H1 (cell line): ENCODE data around the gene TTLL1. TPM values are rescaled to one million over a fixed set of nuclear protein-coding genes. Genes with fewer than 3 reads are reported as not detected.

Experiments
- CTCF ChIA-PET: fragments of 300-600 bp; sonication (Branson Sonifier 250); formaldehyde crosslinking; loops from one replicate; lab custom pipeline; 2021; ENCODE audit not compliant: partially characterized antibody; lab: Charles Lee
- POLR2A ChIA-PET: fragments of 300-600 bp; sonication (Branson Sonifier 250); formaldehyde crosslinking; loops from one replicate; lab custom pipeline; 2021; ENCODE audit warnings: inconsistent platforms; ENCODE audit not compliant: partially characterized antibody; lab: Charles Lee
- DNase-seq, 2 experiments: peaks; one replicate each; pipeline versions ENCODE4 v3.0.0 to v3.0.0-alpha.2; 2010 to 2022; ENCODE audit warnings: low spot score in 2 of 2, low read depth in 1 of 2, mixed read lengths in 1 of 2
- FAIRE-seq: peaks from 2 replicates; lab custom pipeline; 2011; peaks lifted over from hg19 to GRCh38; lab: Jason Lieb, UNC
- H2AFZ ChIP-seq: 2 replicates; pipeline ENCODE4 v1.8.1; 2012; ENCODE audit warnings: low read length, inconsistent platforms
- H2AK5ac ChIP-seq: 2 replicates; pipeline ENCODE4 v1.6.1; 2013; ENCODE audit warnings: low read depth, low read length
- H2BK120ac ChIP-seq: replicated peaks from 2 replicates; pipeline ENCODE3; 2013; ENCODE audit warnings: low read depth, low read length, inconsistent platforms
- H2BK12ac ChIP-seq: 2 replicates; pipeline ENCODE4 v1.6.1; 2013; ENCODE audit warnings: low read depth, low read length
- H2BK15ac ChIP-seq: 2 replicates; pipeline ENCODE4 v1.6.1; 2013; ENCODE audit warnings: low read length
- H2BK20ac ChIP-seq: 2 replicates; pipeline ENCODE4 v1.6.1; 2013; ENCODE audit warnings: low read length
- H2BK5ac ChIP-seq: 2 replicates; pipeline ENCODE4 v1.6.1; 2013; ENCODE audit warnings: low read depth, low read length
- H3K14ac ChIP-seq: 2 replicates; pipeline ENCODE4 v1.6.1; 2013; ENCODE audit warnings: inconsistent platforms; ENCODE audit not compliant: insufficient read length
- H3K18ac ChIP-seq: 2 replicates; pipeline ENCODE4 v1.6.1; 2013; ENCODE audit warnings: low read length; ENCODE audit errors: extremely low read depth
- H3K23ac ChIP-seq: 2 replicates; pipeline ENCODE4 v1.6.1; 2013; ENCODE audit warnings: inconsistent platforms; ENCODE audit not compliant: insufficient read length
- H3K23me2 ChIP-seq: 2 replicates; pipeline ENCODE4 v1.6.1; 2013; ENCODE audit warnings: low read depth, low read length
- H3K27ac ChIP-seq: 2 replicates; pipeline ENCODE4 v1.6.1; 2011; ENCODE audit warnings: low read depth, low read length, inconsistent platforms
- H3K27me3 ChIP-seq, 4 experiments: replicated peaks in 1 of 4; 1 replicate in 1 of 4; 2 replicates in 3 of 4; pipeline versions ENCODE4 v1.6.1 to v1.8.1; 2011 to 2013; ENCODE audit warnings: low read length in 3 of 4, mild to moderate bottlenecking in 3 of 4, inconsistent platforms in 2 of 4, mixed read lengths in 2 of 4, moderate library complexity in 1 of 4; ENCODE audit not compliant: control insufficient read depth in 3 of 4, insufficient read depth in 3 of 4; ENCODE audit errors: extremely low read depth in 1 of 4
- H3K36me3 ChIP-seq, 4 experiments: 2 replicates each; pipeline versions ENCODE4 v1.6.1 to v1.8.1; 2011 to 2013; ENCODE audit warnings: mild to moderate bottlenecking in 4 of 4, low read length in 3 of 4, moderate library complexity in 2 of 4, control low read depth in 1 of 4, inconsistent platforms in 1 of 4; ENCODE audit not compliant: insufficient read depth in 4 of 4, control insufficient read depth in 2 of 4
- H3K4ac ChIP-seq: replicated peaks from 2 replicates; pipeline ENCODE3; 2013; ENCODE audit warnings: low read length, low read depth, mixed read lengths, inconsistent platforms; ENCODE audit not compliant: insufficient read length
- H3K4me1 ChIP-seq, 4 experiments: replicated peaks in 1 of 4; 1 replicate in 1 of 4; 2 replicates in 3 of 4; pipeline versions ENCODE4 v1.6.1 to v1.8.1; 2011 to 2013; ENCODE audit warnings: low read length in 3 of 4, inconsistent platforms in 2 of 4, mixed read lengths in 1 of 4; ENCODE audit not compliant: insufficient read depth in 4 of 4, control insufficient read depth in 3 of 4
- H3K4me2 ChIP-seq, 2 experiments: 2 replicates each; pipeline versions ENCODE4 v1.6.1 to v1.8.1; 2011 to 2013; ENCODE audit warnings: low read depth in 2 of 2, low read length in 2 of 2, control low read depth in 1 of 2, inconsistent platforms in 1 of 2, mild to moderate bottlenecking in 1 of 2; ENCODE audit not compliant: insufficient read depth in 1 of 2
- H3K4me3 ChIP-seq, 4 experiments: fragments of 200-600, 300-600 bp in 1 of 4; sonication (generic), shearing (Covaris generic), sonication (Bioruptor Twin) in 1 of 4; 2 replicates each; pipeline versions ENCODE4 v1.5.1 to v1.8.1; 2011 to 2016; ENCODE audit warnings: low read length in 4 of 4, low read depth in 3 of 4, control low read depth in 2 of 4, inconsistent platforms in 2 of 4, mild to moderate bottlenecking in 2 of 4, mixed read lengths in 1 of 4, moderate library complexity in 1 of 4; ENCODE audit not compliant: insufficient read depth in 2 of 4; ENCODE audit errors: extremely low read depth in 1 of 4
- H3K56ac ChIP-seq: replicated peaks from 2 replicates; pipeline ENCODE3; 2013; ENCODE audit warnings: low read depth, mild to moderate bottlenecking, mixed read lengths, low read length, inconsistent platforms; ENCODE audit not compliant: insufficient read length
- H3K79me1 ChIP-seq: 2 replicates; pipeline ENCODE4 v1.6.1; 2013; ENCODE audit warnings: low read depth, low read length, control low read depth
- H3K79me2 ChIP-seq, 2 experiments: 2 replicates each; pipeline versions ENCODE4 v1.6.1 to v1.8.1; 2012 to 2013; ENCODE audit warnings: low read length in 2 of 2, mild to moderate bottlenecking in 2 of 2, inconsistent platforms in 1 of 2; ENCODE audit not compliant: insufficient read depth in 2 of 2, control insufficient read depth in 1 of 2
- H3K9ac ChIP-seq, 4 experiments: replicated peaks in 1 of 4; 1 replicate in 1 of 4; 2 replicates in 3 of 4; pipeline versions ENCODE4 v1.6.1 to v1.8.1; 2011 to 2013; ENCODE audit warnings: low read depth in 3 of 4, low read length in 3 of 4, control low read depth in 2 of 4, mild to moderate bottlenecking in 2 of 4, moderate library complexity in 2 of 4, inconsistent platforms in 1 of 4; ENCODE audit errors: extremely low read depth in 1 of 4
- H3K9me3 ChIP-seq, 2 experiments: 2 replicates each; pipeline versions ENCODE4 v1.6.1 to v1.8.1; 2012 to 2013; ENCODE audit warnings: mild to moderate bottlenecking in 2 of 2, moderate library complexity in 2 of 2, control low read depth in 1 of 2, inconsistent platforms in 1 of 2, low read depth in 1 of 2, low read length in 1 of 2, mixed read lengths in 1 of 2; ENCODE audit not compliant: insufficient read depth in 2 of 2
- H4K20me1 ChIP-seq, 2 experiments: replicated peaks in 1 of 2; 2 replicates each; pipeline versions ENCODE3 to v1.8.1; 2011 to 2013; ENCODE audit warnings: inconsistent platforms in 2 of 2, low read length in 2 of 2, mild to moderate bottlenecking in 1 of 2; ENCODE audit not compliant: insufficient read depth in 2 of 2, control insufficient read depth in 1 of 2
- H4K5ac ChIP-seq: 2 replicates; pipeline ENCODE4 v1.6.1; 2013; ENCODE audit warnings: low read length, low read depth, mixed read lengths, inconsistent platforms; ENCODE audit not compliant: insufficient read length
- H4K8ac ChIP-seq: 2 replicates; pipeline ENCODE4 v1.8.0; 2013; ENCODE audit warnings: mild to moderate bottlenecking, moderate library complexity, low read length, inconsistent platforms; ENCODE audit not compliant: insufficient read depth; ENCODE audit errors: extremely low read depth
- H4K91ac ChIP-seq: replicated peaks from 2 replicates; pipeline ENCODE3; 2013; ENCODE audit warnings: low read length, mixed read lengths, inconsistent platforms; ENCODE audit not compliant: insufficient read length
- BCL11A ChIP-seq, 2 experiments: IDR thresholded peaks; one replicate each; pipeline ENCODE4 v1.6.1; 2011; ENCODE audit warnings: low read depth in 2 of 2, low read length in 2 of 2, mild to moderate bottlenecking in 2 of 2
- BRCA1 ChIP-seq: IDR thresholded peaks from 2 replicates; pipeline ENCODE4 v1.6.1; 2012; ENCODE audit warnings: low read depth, low read length, improper control_type of control experiment
- JUND ChIP-seq: IDR thresholded peaks from 2 replicates; pipeline ENCODE4 v1.6.1; 2011; ENCODE audit warnings: mild to moderate bottlenecking, improper control_type of control experiment, low read length
- RXRA ChIP-seq: IDR thresholded peaks from 2 replicates; pipeline ENCODE4 v1.6.1; 2011; ENCODE audit warnings: low read depth, mild to moderate bottlenecking, low read length, moderate library complexity; ENCODE audit not compliant: insufficient read depth
- SP4 ChIP-seq: IDR thresholded peaks from 2 replicates; pipeline ENCODE4 v1.6.1; 2012; ENCODE audit warnings: low read length, inconsistent platforms
- TEAD4 ChIP-seq: IDR thresholded peaks from 2 replicates; pipeline ENCODE4 v1.6.1; 2012; ENCODE audit warnings: low read depth, low read length, inconsistent platforms, mixed read lengths
- WGBS, 2 experiments: shearing (Covaris generic) in 1 of 2; methylation state at CpG; one replicate each; pipeline versions ENCODE4 v1.1.6 to v1.1.7; 2013 to 2015; ENCODE audit warnings: low lambda C conversion rate in 2 of 2, mixed read lengths in 2 of 2, inconsistent platforms in 1 of 2, low coverage in 1 of 2, missing lambda C conversion rate in 1 of 2; ENCODE audit not compliant: insufficient replicate concordance in 2 of 2, insufficient coverage in 1 of 2, insufficient read length in 1 of 2; ENCODE audit errors: extremely low coverage in 1 of 2, missing lambda C conversion rate in 1 of 2; 5-methylcytosine and 5-hydroxymethylcytosine counted together
- polyA plus RNA-seq, 7 experiments: library from polyadenylated mRNA; depleted of rRNA in 3 of 7; stranded (reverse) in 5 of 7; unstranded in 2 of 7; fragments of >200 nt in 5 of 7; fragments of 200-250 nt in 2 of 7; gene quantifications; 1 replicate in 5 of 7; 2 replicates in 1 of 7; 4 replicates in 1 of 7; pipeline versions ENCODE4 v1.2.1 to v1.2.3, GENCODE V29; 2011 to 2013; ENCODE audit warnings: missing spikeins in 2 of 7, mixed read lengths in 2 of 7
- total RNA-seq: library from RNA; stranded (reverse); fragmentation: NEBNext Ultra II Directional; extraction: Animal tissue kit (Norgen Biotek cat#: 25700); gene quantifications from 2 replicates; pipeline ENCODE4 v1.2.1, GENCODE V29; 2021

The TTLL1 gene
- total and polyA plus RNA-seq, 2 of the 8 experiments (the other 6 are each of a cell fraction or from before 2014, with no cell fraction given): 5.0 to 13.8 TPM

GRCh38 chr22:43057641-43058040, 31.6 kb downstream of the TTLL1 start:
- Histone ChIP-seq H2BK120ac (no peak overlapping the region), H4K8ac (no peak overlapping the region), H3K4me1 (no peaks in the 10 kb centered on the region), H3K79me2 (no peaks in the 10 kb centered on the region), H3K56ac (no peak overlapping the region), H2AFZ (no peak overlapping the region), H2BK15ac (no peak overlapping the region), H3K9me3 (no peaks in the 10 kb centered on the region), H3K4ac (no peak overlapping the region), H3K4me3 (no peak overlapping the region), H3K4me2 (no peak overlapping the region), H3K79me1 (no peaks in the 10 kb centered on the region), H3K14ac (no peak overlapping the region), H3K23ac (no peak overlapping the region), H3K23me2 (no peaks in the 10 kb centered on the region), H2BK12ac (no peak overlapping the region), H2BK20ac (no peak overlapping the region), H3K9ac (no peak overlapping the region), H4K5ac (no peak overlapping the region), H3K18ac (no peak overlapping the region), H2BK5ac (no peak overlapping the region), H3K27ac (no peak overlapping the region), H3K27me3 (no peaks in the 10 kb centered on the region), H4K20me1 (no peaks in the 10 kb centered on the region), H2AK5ac (no peak overlapping the region), H4K91ac (no peak overlapping the region), H3K36me3 (no peaks in the 10 kb centered on the region)
- CTCF ChIA-PET: interaction anchor here (0.9 to 1.9 kb wide), 6 partner anchors 9 to 239 kb away, joined by 3 to 6 read pairs (median 4); no protein-coding TSS in a partner anchor
- no peak for FAIRE-seq
- DNase-seq: no peak
- TF ChIP-seq BCL11A (IDR thresholded peaks at IDR 0.05; ENCODE audit: low read depth in 2 of 2, low read length in 2 of 2) (no peak), TEAD4 (no peak), RXRA (no peak), BRCA1 (no peak), SP4 (no peak), JUND (no peak)
- 93% methylated on average over 7 of the region's 7 CpGs; no CpG with 5 or more reads in 1 of the 2 experiments for WGBS, 2 experiments
- POLR2A ChIA-PET: interaction anchor here (0.6 to 1.0 kb wide), 3 partner anchors 10 to 85 kb away, joined by 3 to 4 read pairs (median 3); partner anchors contain the start of gene MCAT
